NCI-H524 (cell line): ENCODE measurements around the gene CNTNAP4.

ENCODE experiments used
- DNase-seq, 2 experiments: peaks; one replicate each; lab custom pipeline; 2025; lab: John Stamatoyannopoulos, UW

Gene CNTNAP4

DNA sequence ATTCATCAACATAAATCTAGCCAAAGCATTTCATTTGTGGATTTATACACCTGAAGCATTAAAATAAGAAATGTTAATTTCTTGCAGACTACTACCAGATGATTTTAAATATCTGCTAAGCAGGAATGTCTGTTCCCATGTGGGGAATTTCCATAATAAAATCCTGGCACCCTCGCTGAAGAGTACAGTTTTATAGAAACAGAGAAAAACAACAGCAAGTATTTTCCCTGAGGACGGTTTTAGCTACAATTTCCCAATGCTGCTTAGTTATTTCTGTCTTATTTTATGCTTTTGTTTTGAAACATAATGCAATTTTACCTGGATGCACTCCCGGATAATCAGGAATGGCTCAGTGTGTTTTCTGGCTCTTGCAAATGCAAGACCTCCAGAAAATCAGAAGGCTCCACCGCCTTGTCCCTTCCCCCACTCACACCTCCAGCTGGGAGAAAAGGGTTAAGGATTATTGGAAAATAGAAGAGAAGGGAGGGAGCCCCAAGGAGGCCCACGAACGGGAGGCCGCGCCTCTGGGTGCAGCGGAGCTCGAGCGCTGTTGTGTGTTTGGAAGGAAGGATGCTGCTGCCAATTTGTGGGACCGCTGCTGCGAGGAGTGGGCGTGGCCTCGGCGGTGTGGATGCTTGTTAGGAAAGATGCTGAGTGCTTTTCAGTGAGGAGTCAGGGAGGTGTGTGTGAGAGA lies at the start of gene CNTNAP4:
CNTNAP4 (plus strand) TSS at position 657 of the 694 bp plus-strand sequence. CDS start 262 bp downstream, outside the sequence.
- peak; percentile 23 to 65 for DNase-seq

DNA sequence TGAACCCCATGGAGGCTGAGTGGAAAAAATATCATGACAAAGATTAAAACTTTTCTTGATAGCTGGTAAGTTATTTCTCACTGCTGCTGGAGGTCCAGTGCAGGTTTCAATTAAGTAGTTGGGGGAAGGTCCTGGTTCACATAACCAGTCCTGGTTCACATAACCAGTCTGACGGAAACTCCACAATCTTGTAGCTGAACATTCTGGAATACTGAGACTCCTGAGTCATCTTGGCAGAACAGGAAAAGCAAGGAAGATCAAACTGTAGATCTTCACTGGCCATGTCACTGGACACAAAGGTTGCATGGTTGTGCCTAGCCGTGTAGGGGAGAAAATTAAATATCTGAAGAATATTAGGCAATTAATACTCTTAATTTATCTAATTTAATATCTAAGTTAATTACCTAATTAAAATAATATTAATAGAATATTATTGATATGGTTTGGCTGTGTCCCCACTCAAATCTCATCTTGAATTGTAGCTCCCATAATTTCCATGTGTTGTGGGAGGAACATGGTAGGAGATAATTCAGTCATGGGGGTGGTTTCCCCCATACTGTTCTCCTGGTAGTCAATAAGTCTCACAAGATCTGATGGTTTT lies 48.6 kb upstream of the CNTNAP4 start:
- no peak for DNase-seq

DNA sequence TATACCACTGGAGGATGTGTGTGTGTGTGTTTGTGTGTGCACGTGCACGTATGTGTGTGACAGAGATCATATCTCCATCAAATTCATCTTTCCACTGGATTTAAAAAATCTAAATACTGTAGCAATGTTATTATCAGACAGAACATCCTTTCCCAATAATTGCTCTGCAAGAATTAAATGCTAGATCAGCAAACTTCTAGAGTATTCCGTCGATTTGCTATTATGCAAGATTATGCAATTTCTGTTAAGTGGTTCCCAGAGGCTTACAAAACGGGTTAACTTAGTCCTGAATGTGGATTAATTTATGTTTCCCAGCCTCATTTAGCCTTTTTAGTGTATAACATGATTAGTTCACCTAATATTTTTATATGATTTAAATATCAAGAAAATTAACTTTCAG lies 44.5 kb upstream of the CNTNAP4 start:
- no peak for DNase-seq

GRCh38 chr16:76235025-76235424 lies 42.2 kb upstream of the CNTNAP4 start:
- no peak for DNase-seq

- DNase-seq: no peak
These were observed 41.8 kb upstream of the CNTNAP4 start for GRCh38 chr16:76235426-76235825.

GRCh38 chr16:76237471-76237870 lies 39.7 kb upstream of the CNTNAP4 start:
- DNase-seq: no peak

DNA sequence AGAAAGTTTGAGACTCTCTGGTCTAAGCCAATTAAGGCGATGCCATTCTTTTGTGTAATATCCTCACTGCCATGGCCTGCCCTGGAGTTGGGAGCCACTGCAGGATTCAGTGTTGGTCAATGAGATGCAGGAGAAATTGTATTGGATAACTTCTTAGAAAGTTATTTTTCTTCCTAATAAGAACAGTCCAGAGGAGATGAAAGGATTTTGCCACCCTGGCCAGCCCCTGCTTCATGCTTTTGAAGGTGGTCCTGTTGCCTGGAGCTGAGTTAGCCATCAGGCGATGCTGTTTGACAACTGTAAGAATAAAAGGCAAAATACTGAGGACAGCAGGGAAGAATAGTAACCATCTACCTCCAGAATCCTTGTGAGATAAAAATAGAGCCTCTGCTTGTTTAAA lies 35.4 kb upstream of the CNTNAP4 start:
- no peak for DNase-seq

GRCh38 chr16:76243620-76244019 lies 33.6 kb upstream of the CNTNAP4 start:
- no peak for DNase-seq

GRCh38 chr16:76246587-76246986 lies 30.6 kb upstream of the CNTNAP4 start:
- no peak for DNase-seq

GRCh38 chr16:76265434-76266045 lies 11.7 kb upstream of the CNTNAP4 start:
- peak; percentile 32 to 73 for DNase-seq

GRCh38 chr16:76268824-76269223 lies 8.4 kb upstream of the CNTNAP4 start:
- DNase-seq: no peak

DNA sequence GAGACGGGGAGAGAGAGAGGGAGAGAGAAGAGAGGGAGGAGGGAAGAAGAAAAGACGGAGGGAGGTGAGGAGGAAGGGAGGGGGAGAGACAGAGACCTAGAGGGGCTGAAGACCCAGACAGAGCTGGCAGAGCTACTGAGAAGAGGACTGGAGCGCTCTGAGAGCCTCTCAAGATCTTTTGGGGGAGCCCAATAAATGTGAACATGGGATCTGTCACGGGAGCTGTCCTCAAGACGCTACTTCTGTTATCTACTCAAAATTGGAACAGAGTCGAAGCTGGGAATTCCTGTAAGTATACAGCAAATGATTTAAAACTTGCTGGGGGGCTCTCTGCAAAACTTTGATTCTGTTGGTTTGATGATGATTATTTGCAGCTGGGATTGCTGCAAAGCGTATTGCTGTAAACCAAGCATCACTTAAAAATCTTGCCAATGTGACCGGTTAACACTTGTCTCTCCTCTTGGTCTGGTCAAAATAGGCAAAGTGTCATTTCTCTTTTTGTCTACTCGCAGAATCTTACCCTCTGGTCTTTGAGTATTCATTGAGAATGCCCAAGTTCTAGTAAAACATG lies 344 bp downstream of the CNTNAP4 start:
- DNase-seq: peak in 1 of 2 experiments; percentile 37

DNA sequence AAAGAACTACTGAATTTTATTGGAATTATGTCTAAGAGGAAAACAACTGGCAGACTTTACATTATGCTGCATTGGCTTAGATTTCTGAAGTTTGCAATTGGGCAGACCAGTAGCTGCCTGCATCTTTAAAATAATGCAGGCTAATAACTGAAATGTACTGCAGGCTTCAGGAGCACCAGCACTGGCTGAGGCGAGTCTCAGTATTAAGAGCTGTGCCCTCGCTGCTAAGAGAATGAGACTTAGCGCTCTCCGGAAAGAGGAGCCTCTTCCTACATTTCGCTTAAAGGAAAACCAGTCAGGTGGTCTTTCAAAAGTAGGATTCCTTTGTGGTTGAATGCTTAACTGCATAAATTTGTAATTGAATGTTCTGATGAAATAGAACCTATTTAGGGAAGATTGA lies 885 bp downstream of the CNTNAP4 start:
- no peak for DNase-seq

DNA sequence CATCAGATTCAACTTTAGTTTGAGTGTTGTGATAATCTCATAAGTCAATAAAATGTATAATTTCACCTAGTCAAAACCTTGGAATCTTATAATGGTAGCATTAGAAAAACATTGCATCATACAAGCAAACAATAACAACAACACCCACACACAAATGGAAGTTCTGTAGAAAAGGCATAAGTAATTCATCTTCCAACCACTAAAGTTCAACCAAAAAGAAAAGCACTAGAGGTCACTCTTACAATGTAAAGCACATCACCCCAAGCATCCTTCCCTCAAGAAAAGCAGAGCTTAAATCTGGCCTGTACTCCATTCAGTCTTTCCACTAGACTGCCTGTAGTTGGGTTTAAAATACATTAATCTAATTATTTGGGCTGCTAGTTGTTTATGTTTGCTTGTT lies 1.8 kb downstream of the CNTNAP4 start:
- DNase-seq: peak; percentile 43 to 79

- DNase-seq: no peak
These were observed 3.4 kb downstream of the CNTNAP4 start for GRCh38 chr16:76280421-76281215.

DNA sequence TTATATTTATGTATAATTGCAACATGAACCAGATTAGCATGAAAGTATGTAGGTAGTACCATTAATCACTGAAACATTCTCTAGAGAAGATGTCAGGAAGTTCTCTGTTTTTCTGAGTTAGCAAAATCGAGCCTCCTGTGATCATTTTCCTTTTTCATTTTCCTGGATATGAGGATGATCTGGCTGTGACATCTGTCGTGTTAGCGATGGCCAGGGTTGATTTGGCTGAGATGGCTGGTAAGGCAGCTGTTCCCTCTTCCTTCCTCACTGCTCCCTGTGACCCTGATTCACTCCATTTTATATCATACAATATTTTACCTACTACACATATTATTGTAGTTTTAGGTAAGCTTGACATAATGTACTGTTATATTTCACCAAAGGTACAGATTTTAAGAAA lies 10.3 kb downstream of the CNTNAP4 start:
- peak; percentile 53 to 83 for DNase-seq

- DNase-seq: peak; percentile 94 to 98
These were observed 15.0 kb downstream of the CNTNAP4 start for GRCh38 chr16:76292218-76292617.

- DNase-seq: no peak
These were observed 16.8 kb downstream of the CNTNAP4 start for GRCh38 chr16:76293980-76294379.

- DNase-seq: no peak
These were observed 17.4 kb downstream of the CNTNAP4 start for GRCh38 chr16:76294396-76295214.

DNA sequence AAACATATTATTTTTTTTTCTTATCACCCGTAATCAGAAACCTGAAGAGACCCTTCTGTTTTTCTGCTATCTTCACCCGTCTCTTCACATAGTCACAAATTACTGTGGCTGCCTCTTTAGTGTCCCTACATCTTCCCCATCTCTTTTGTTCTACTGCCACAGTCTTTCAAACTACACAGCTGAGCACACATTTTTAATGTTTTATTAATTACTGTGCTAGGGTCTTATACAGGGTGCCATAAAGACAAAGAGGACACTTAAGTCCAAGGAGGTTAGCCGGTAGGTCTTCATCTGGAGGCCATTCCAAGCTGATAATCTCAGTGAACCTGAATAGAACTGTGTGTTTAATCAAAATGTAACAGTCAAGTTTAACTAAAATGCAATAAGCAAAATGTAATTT lies 20.7 kb downstream of the CNTNAP4 start:
- no peak for DNase-seq

DNA sequence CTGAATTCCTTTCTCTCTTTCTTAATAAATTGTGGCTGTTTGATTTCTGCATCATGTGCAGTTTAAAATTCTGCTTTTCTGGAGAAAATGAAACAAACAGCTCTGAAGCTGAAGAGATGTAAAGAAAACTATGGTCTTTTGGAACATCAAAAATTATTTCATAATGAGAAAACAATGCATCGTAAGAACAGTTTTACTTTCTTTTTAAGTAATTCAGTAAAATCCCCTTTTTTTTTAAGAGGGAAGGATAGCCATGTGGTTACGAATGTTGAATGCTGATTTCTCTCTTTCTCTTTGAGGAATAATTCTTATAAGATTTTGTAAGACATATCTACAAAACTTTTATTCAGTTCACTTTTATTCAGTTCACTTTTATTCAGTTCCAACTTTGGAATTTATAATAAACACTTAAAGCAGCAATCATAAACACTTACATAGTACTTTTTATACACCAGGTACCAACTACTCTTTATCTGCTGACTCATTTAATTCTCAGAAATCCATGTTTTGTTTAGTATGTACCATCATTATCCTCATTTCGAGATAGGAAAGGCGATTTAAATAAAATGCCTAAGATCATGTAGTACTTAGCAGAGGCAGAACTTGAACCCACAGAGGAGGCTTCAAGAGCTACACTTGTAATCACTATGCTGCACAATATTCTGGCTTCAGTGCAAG lies 26.6 kb downstream of the CNTNAP4 start:
- DNase-seq: no peak
